RKO (cell line): ENCODE data around the gene ATP6V1F.

Experiments
- DNase-seq: peaks from one replicate; pipeline ENCODE4 v3.0.0-alpha.2; 2016; ENCODE audit warnings: low spot score

Gene ATP6V1F

GRCh38 chr7:128862571-128863432 is at the start of gene ATP6V1F:
TSS of gene ATP6V1F (plus strand) at chr7:128862856. CDS start at chr7:128862905, 49 bp downstream.
- DNase-seq: peak; percentile 99

- no peak for DNase-seq
Observed at GRCh38 chr7:128814499-128814898, 48.2 kb upstream of the ATP6V1F start.

DNA sequence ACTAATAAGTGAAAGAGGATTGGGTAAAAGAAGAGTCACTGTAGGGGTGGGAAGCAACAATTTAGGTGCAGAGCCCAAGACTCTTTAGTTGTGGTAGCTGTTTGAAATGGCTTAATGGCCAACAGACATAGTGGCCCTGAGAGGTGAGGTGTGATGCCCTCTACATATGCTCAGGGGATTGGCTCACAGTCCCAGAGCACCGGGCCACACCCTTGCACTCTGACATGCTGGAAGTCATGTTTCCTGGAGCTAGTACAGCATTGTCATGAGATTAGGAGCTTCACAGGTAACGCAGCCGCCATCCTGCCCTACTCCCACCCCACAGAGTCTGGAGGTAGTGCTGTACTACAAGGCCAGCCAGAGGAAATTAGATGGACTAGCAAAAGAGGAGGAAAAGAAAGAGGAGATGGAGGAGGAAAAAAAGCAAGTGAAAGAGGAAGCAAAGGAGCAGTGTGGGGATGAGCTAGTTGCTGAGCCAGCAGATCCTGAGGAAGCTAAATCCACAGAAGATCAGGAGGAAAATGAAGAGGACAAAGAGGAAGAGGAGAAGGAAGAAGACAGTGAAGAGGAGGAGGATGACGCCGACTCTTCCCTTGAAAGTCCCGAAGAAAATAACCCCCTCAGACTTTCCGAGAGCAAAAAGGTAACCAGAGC is 47.2 kb upstream of the ATP6V1F start:
- no peak for DNase-seq

- no peak for DNase-seq
Observed at GRCh38 chr7:128818694-128819093, 44.0 kb upstream of the ATP6V1F start.

DNA sequence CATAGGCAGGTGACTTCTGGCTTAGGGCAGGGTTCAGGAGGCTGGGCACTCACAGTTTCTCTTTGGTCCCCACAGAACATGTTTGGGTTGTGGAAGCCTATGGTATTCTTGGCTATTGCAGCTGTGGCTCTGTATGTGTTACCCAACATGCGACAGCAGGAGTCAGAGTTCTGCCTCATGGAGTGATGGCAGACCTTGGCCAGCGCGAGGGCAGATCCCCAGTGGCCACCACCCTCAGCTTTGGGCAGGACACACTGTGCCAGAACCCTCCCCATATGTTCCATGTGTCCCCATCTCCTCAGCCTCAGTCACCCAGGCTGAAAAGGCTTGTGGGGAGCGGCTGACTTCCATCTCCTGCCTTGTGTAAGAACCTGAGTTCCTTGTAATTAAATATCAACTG is 40.9 kb upstream of the ATP6V1F start:
- DNase-seq: no peak

DNA sequence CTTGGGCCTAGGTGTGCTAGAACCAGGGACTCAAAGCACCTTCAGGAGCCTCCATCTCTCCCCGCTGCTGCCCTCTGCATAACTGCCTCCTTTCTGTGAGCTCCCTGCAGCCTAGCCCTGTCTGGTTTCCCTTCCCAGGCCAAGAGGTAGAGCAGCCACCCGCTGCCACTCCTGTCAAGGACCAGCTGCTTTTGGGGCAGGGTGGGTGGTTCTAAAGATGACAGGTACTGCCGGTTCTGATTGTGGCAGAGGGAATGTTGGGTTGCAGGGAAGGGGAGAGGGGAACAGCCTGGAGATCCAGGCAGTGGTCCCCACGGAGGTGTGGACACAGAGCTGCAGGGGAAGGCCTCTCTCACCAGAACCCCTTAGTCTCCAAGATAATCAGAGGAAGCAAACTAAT is 36.1 kb upstream of the ATP6V1F start:
- no peak for DNase-seq

GRCh38 chr7:128826916-128827247 is 35.8 kb upstream of the ATP6V1F start:
- no peak for DNase-seq

GRCh38 chr7:128827248-128827958 is 35.3 kb upstream of the ATP6V1F start:
- peak; percentile 87 for DNase-seq

- no peak for DNase-seq
Observed at GRCh38 chr7:128827971-128828711, 34.5 kb upstream of the ATP6V1F start.

GRCh38 chr7:128829391-128830166 is 33.1 kb upstream of the ATP6V1F start:
- peak; percentile 35 for DNase-seq

DNA sequence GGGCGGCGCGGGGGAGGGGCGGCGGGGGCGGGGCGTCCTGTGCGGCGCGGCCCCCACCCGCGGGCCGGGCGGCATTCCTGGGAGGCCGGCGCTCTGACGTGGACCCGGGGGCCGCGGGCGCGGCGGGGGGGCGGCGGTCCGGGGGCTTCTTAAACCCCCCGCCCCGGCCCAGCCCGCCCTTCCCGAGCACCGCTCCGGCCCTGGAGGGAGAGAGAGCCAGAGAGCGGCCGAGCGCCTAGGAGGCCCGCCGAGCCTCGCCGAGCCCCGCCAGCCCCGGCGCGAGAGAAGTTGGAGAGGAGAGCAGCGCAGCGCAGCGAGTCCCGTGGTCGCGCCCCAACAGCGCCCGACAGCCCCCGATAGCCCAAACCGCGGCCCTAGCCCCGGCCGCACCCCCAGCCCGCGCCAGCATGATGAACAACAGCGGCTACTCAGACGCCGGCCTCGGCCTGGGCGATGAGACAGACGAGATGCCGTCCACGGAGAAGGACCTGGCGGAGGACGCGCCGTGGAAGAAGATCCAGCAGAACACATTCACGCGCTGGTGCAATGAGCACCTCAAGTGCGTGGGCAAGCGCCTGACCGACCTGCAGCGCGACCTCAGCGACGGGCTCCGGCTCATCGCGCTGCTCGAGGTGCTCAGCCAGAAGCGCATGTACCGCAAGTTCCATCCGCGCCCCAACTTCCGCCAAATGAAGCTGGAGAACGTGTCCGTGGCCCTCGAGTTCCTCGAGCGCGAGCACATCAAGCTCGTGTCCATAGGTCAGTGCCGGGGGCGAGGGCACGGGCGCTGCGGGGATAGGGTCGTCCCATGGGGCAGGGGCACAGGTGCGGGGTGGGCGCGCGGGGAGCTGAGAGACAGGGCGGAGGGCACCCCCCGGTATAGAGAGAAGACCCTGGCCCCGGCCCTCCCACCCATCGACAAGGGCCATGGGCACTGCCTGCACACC is 32.2 kb upstream of the ATP6V1F start, which contains the start of gene FLNC:
Gene FLNC, plus strand, starts transcription at position 176 of the 947 bp plus-strand sequence. Its CDS starts 232 bp downstream, at position 408.
- DNase-seq: no peak

DNA sequence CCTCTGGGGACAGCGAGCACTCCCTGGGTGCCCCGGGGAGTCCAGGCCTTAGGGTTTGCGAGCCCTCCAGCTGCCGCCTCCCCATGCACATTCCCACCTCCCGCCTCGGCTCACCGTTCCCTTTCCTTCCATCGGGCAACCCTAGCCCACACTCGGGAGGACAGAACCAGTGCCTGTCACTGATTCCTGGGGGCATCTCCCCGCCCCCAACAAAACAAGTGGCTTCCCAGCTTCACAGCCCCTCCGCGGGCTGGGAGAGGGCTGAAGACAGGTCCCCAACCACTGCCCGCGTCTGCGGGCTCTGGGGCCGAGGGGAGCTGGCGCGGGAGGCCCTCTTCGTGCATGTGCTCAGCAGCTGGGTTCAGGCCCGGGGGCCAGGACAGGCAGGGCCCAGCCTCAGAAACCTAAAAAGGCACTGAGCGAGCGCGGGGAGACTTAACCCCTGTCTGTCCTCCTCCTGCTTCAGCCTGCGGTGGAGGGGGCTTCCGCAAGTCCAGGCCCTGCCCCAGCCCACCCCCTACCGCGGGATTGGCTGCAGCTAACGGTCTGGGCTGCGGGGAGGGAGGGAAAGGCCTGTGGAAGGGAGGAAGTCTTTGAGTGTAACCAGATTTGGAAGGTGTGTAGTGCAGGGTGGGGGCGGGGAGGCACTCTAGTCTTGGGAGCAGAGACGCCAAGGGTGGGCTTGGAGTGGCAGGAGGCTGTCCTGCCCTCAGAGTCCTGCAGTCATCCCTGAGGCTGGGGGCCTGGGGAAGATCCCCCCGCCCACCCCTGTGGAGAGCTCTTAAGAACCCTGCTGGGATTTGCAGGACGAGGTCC is 31.3 kb upstream of the ATP6V1F start:
- DNase-seq: no peak

DNA sequence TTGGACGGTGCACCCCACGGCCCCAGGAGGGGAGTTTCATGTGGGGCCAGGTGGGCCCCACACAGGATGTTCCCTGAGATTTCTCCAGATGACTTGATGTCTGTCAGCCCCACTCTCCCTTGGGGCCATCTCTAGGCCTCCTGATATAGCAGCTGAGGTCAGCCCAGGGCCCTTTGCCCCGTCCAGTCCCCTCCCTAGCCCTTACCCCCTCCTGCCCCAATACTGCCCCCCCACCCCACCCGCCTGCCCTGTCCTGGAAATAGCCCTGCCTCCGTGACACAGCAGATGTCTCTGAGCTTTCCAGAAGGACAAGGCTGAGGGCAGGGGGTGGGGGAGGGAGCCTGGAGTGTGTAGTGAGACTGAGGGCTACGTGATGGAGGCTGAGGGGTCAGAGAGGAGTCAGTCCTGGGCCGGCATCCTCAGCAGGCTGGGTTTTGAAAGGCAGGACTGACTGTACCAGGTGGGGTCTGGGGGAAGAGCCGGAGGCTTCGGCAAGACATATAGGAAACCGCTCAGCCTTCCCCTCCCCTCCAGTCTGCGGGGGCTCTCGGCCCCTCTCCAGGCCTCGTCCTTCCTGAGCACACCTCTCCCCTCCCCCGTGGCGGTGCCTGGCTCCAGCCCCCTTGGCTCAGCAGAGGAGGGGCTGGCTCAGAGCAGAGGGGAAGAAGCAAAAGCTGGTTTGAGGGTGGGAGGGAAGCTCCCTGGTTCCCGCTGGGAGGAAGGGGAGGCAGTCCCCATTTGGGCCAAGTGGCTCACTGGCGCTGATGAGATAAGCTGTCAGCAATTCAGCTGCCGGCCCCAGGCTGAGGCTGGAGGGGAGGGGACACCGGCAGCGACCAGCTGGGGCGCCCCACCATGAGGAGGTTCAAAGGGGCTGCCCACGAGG is 30.4 kb upstream of the ATP6V1F start:
- DNase-seq: no peak

GRCh38 chr7:128832880-128833147 is 29.8 kb upstream of the ATP6V1F start:
- no peak for DNase-seq

GRCh38 chr7:128833148-128833945 is 29.3 kb upstream of the ATP6V1F start:
- no peak for DNase-seq

GRCh38 chr7:128833946-128834325 is 28.7 kb upstream of the ATP6V1F start:
- no peak for DNase-seq

DNA sequence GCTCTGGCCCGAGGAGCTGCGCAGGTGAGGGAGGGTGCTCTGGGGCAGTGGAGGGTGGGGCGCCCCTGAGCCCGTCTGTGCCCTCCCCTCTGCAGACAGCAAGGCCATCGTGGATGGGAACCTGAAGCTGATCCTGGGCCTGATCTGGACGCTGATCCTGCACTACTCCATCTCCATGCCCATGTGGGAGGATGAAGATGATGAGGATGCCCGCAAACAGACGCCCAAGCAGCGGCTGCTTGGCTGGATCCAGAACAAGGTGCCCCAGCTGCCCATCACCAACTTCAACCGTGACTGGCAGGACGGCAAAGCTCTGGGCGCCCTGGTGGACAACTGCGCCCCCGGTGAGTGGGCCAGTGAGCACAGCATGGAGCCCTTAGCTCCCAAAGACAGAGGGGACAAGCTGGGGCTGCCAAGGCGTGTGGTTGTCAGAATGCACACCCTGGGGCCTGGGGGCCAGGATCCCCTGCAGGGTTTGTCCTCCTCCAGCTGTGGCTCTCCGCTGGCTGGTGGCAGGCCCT is 27.4 kb upstream of the ATP6V1F start:
- no peak for DNase-seq
